SK-N-MC (cell line): ENCODE measurements around the gene CEP192.

Experiments
- EZH2 ChIP-seq: fragments of 200-600 bp; sonication (generic); IDR thresholded peaks from one replicate; pipeline ENCODE4 v1.6.1; 2017; ENCODE audit warnings: antibody characterized with exemption
- FOXP2 ChIP-seq: optimal IDR thresholded peaks from 2 replicates; pipeline ENCODE3; 2011; ENCODE audit warnings: mild to moderate bottlenecking, moderate library complexity; ENCODE audit not compliant: insufficient read depth; ENCODE audit errors: extremely low read length, control extremely low read depth
- POLR2AphosphoS5 ChIP-seq: IDR thresholded peaks from 2 replicates; pipeline ENCODE4 v1.6.1; 2012; ENCODE audit warnings: mild to moderate bottlenecking, low read depth, low read length, borderline replicate concordance

DNA sequence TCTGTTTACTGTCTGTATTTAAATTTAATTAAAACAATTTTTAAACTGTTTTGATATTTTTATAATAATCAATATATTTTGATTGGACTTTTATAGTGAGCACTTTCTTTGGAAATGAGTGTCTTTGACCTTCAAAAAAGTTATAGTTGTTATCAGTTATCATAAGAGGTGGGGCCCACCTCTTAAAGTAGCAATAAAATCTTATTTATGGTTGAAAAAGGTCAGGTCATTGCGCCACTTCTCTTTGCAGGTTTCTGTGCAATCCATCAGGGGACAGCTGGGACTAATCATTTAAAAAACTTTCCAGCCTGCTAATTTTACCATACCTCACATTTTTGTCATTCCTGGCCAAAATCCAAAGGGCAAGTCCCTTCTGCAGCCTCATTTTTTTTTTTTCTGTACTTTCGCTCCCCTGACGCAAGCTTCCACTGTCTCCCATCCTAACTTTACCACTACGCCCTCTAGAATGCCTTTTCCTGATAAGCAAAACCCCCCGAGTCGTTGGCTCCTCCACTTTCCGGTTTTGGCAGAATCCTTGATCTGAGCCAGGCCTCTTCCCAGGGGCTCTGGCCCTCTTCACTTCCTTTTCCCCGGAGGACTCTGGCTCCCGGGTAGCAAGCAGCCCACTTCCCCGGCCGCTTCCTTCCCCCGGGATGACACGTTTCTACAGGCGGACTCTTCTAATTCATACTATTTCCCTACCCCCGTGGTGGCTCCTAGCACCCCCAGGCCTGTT, 44.4 kb upstream of the CEP192 start:
- no peak for TF ChIP-seq EZH2
- no peak for TF ChIP-seq POLR2AphosphoS5
- no peak for TF ChIP-seq FOXP2
